ENCODE results near the gene COL1A2. TPM values are rescaled to one million over a fixed set of nuclear protein-coding genes. Genes with fewer than 3 reads are reported as not detected.

COL1A2 gene
- total and polyA plus RNA-seq, 2 donors from 2014 or later, result 51.4 to 149 TPM

GRCh38 chr7:94422827-94423460 is 28.2 kb downstream of the COL1A2 start:
- Histone ChIP-seq H3K27ac (ENCODE audit: low read depth in 2 of 2, low read length in 2 of 2) (no peak overlapping the region), H3K27me3 (ENCODE audit: control insufficient read depth, insufficient read depth, low read length) (no peaks in the 10 kb centered on the region), H3K4me3 (ENCODE audit: low read length in 3 of 3) (no peak overlapping the region), H3K9ac (ENCODE audit: low read length in 3 of 3) (no peak overlapping the region), H3K4me1 (ENCODE audit: control insufficient read depth in 2 of 3, insufficient read depth in 2 of 3, low read depth in 1 of 3, low read length in 3 of 3) (peaks cover 0 to 5% (median 0%) of the 10 kb centered on the region in 3 donors), H3K9me3 (ENCODE audit: control insufficient read depth in 2 of 3, insufficient read depth in 1 of 3, low read length in 3 of 3) (no peaks in the 10 kb centered on the region), H3K36me3 (ENCODE audit: control insufficient read depth in 2 of 3, insufficient read depth in 3 of 3, low read length in 3 of 3) (peaks cover 0 to 14% (median 1%) of the 10 kb centered on the region in 3 donors)
- DNase-seq, result no peak
- TF ChIP-seq CTCF (IDR thresholded peaks at IDR 0.05; ENCODE audit: borderline replicate concordance, extremely low read depth, insufficient read depth), result no peak
- intact Hi-C loops (cut with DNase I), result no loop called here
- no peak for FAIRE-seq

GRCh38 chr7:94423863-94424735 is 29.4 kb downstream of the COL1A2 start:
- H3K4me3 ChIP-seq (ENCODE audit: low read length in 3 of 3), result no peak overlapping the region
- FAIRE-seq (no peak), DNase-seq (no peak)
- H3K27ac ChIP-seq (ENCODE audit: low read depth in 2 of 2, low read length in 2 of 2), result no peak overlapping the region
- H3K27me3 ChIP-seq (ENCODE audit: control insufficient read depth, insufficient read depth, low read length), result no peaks in the 10 kb centered on the region
- no peak overlapping the region for H3K9ac ChIP-seq (ENCODE audit: low read length in 3 of 3)
- peaks cover 0 to 5% (median 0%) of the 10 kb centered on the region in 3 donors for H3K4me1 ChIP-seq (ENCODE audit: control insufficient read depth in 2 of 3, insufficient read depth in 2 of 3, low read depth in 1 of 3, low read length in 3 of 3)
- intact Hi-C loops (cut with DNase I), result no loop called here
- H3K9me3 ChIP-seq (ENCODE audit: control insufficient read depth in 2 of 3, insufficient read depth in 1 of 3, low read length in 3 of 3), result no peaks in the 10 kb centered on the region
- no peak for TF ChIP-seq CTCF (IDR thresholded peaks at IDR 0.05; ENCODE audit: borderline replicate concordance, extremely low read depth, insufficient read depth)
- H3K36me3 ChIP-seq (ENCODE audit: control insufficient read depth in 2 of 3, insufficient read depth in 3 of 3, low read length in 3 of 3), result peaks cover 0 to 11% (median 0%) of the 10 kb centered on the region in 3 donors

- no peak overlapping the region for H3K4me3 ChIP-seq (ENCODE audit: low read length in 3 of 3)
- peaks cover 0 to 9% (median 0%) of the 10 kb centered on the region in 3 donors for H3K36me3 ChIP-seq (ENCODE audit: control insufficient read depth in 2 of 3, insufficient read depth in 3 of 3, low read length in 3 of 3)
- intact Hi-C loops (cut with DNase I), result no loop called here
- no peaks in the 10 kb centered on the region for H3K9me3 ChIP-seq (ENCODE audit: control insufficient read depth in 2 of 3, insufficient read depth in 1 of 3, low read length in 3 of 3)
- FAIRE-seq, result no peak
- no peak for TF ChIP-seq CTCF (IDR thresholded peaks at IDR 0.05; ENCODE audit: borderline replicate concordance, extremely low read depth, insufficient read depth)
- peaks cover 0 to 5% (median 0%) of the 10 kb centered on the region in 3 donors for H3K4me1 ChIP-seq (ENCODE audit: control insufficient read depth in 2 of 3, insufficient read depth in 2 of 3, low read depth in 1 of 3, low read length in 3 of 3)
- H3K9ac ChIP-seq (ENCODE audit: low read length in 3 of 3), result no peak overlapping the region
- no peak overlapping the region for H3K27ac ChIP-seq (ENCODE audit: low read depth in 2 of 2, low read length in 2 of 2)
- DNase-seq, result no peak
- H3K27me3 ChIP-seq (ENCODE audit: control insufficient read depth, insufficient read depth, low read length), result no peaks in the 10 kb centered on the region
These were observed 30.9 kb downstream of the COL1A2 start for GRCh38 chr7:94425546-94425945.

All from kidney (tissue), 14 donors.